ENCODE measurements around the gene NAALADL2. TPM values are rescaled to one million over a fixed set of nuclear protein-coding genes. Genes with fewer than 3 reads are reported as not detected.

The NAALADL2 gene
- total and polyA plus RNA-seq, 9 of the 15 experiments (the other 6 are each of a cell fraction or from before 2014, with no cell fraction given) = 0.29 to 1.1 (median 0.79) TPM; not detected in 1

DNA sequence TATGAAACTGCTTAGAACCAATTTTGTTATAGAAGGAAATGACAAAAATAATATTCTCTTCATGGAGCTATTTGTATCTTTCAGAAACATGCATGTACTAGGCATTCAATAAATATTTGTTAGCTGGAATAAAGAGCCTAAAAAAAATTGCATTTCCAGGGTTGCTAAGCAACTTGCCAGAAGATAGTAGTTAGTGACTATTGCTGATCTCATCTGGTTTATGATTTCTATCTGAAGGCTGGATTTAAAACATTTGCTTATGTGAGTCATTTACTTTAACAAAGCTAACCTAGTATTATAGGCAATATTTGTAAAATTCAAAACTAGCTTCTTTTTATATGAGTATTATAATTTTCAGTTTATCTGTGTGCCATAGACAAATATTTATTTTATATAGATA lies 78.3 kb downstream of the NAALADL2 start:
- Histone ChIP-seq H3K27ac (ENCODE audit: extremely low read depth, low read depth, low read length) (no peak overlapping the region), H3K4me2 (ENCODE audit: insufficient read depth, low read length) (no peak overlapping the region), H3K9me1 (ENCODE audit: control insufficient read depth, insufficient read depth, low read length) (no peaks in the 10 kb centered on the region), H3K9ac (ENCODE audit: insufficient read depth in 1 of 2, low read depth in 2 of 2, low read length in 2 of 2) (no peak overlapping the region), H3K4me1 (replicated peaks in 1 of 2; ENCODE audit: control insufficient read depth in 2 of 2, insufficient read depth in 2 of 2, low read length in 2 of 2) (no peaks in the 10 kb centered on the region), H3K79me2 (ENCODE audit: control insufficient read depth, insufficient read depth, low read length) (no peaks in the 10 kb centered on the region), H2AFZ (ENCODE audit: low read depth, low read length) (no peak overlapping the region), H4K20me1 (replicated peaks; ENCODE audit: control insufficient read depth, insufficient read depth, low read length) (no peaks in the 10 kb centered on the region), H3K4me3 (no peak overlapping the region), H3K36me3 (ENCODE audit: control insufficient read depth, insufficient read depth, low read length) (no peaks in the 10 kb centered on the region), H3K27me3 (ENCODE audit: control insufficient read depth in 2 of 2, insufficient read depth in 2 of 2, low read length in 2 of 2) (no peaks in the 10 kb centered on the region), H3K9me3 (replicated peaks; ENCODE audit: control insufficient read depth, insufficient read depth, low read depth, low read length) (no peaks in the 10 kb centered on the region)
- ChIA-PET CTCF (ENCODE audit: low intra/inter-chr PET ratio) (no interaction called here), POLR2A (no interaction called here)
- in situ Hi-C loops (cut with MboI) (no loop called here), intact Hi-C loops (cut with micrococcal nuclease) (no loop called here)
- ATAC-seq (no peak), FAIRE-seq (no peak), DNase-seq (ENCODE audit: extremely low read depth in 1 of 4, low spot score in 3 of 4) (no peak)
- no TSS peak for BruUV-seq (replicated peaks)
- no peak for TF ChIP-seq ZNF717 (CRISPR knock-in tag; IDR thresholded peaks at IDR 0.05)
- TF ChIP-seq, protein P1, sequence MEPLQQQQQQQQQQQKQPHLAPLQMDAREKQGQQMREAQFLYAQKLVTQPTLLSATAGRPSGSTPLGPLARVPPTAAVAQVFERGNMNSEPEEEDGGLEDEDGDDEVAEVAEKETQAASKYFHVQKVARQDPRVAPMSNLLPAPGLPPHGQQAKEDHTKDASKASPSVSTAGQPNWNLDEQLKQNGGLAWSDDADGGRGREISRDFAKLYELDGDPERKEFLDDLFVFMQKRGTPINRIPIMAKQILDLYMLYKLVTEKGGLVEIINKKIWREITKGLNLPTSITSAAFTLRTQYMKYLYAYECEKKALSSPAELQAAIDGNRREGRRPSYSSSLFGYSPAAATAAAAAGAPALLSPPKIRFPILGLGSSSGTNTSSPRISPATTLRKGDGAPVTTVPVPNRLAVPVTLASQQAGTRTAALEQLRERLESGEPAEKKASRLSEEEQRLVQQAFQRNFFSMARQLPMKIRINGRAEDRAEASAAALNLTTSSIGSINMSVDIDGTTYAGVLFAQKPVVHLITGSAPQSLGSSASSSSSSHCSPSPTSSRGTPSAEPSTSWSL (CRISPR knock-in tag; IDR thresholded peaks at IDR 0.05; ENCODE audit: borderline replicate concordance) = no peak
- TF ChIP-seq, protein P2, sequence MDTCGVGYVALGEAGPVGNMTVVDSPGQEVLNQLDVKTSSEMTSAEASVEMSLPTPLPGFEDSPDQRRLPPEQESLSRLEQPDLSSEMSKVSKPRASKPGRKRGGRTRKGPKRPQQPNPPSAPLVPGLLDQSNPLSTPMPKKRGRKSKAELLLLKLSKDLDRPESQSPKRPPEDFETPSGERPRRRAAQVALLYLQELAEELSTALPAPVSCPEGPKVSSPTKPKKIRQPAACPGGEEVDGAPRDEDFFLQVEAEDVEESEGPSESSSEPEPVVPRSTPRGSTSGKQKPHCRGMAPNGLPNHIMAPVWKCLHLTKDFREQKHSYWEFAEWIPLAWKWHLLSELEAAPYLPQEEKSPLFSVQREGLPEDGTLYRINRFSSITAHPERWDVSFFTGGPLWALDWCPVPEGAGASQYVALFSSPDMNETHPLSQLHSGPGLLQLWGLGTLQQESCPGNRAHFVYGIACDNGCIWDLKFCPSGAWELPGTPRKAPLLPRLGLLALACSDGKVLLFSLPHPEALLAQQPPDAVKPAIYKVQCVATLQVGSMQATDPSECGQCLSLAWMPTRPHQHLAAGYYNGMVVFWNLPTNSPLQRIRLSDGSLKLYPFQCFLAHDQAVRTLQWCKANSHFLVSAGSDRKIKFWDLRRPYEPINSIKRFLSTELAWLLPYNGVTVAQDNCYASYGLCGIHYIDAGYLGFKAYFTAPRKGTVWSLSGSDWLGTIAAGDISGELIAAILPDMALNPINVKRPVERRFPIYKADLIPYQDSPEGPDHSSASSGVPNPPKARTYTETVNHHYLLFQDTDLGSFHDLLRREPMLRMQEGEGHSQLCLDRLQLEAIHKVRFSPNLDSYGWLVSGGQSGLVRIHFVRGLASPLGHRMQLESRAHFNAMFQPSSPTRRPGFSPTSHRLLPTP (IDR thresholded peaks at IDR 0.05; ENCODE audit: borderline replicate concordance, extremely low read depth, insufficient read length) = no peak
- TF ChIP-seq, protein P3, sequence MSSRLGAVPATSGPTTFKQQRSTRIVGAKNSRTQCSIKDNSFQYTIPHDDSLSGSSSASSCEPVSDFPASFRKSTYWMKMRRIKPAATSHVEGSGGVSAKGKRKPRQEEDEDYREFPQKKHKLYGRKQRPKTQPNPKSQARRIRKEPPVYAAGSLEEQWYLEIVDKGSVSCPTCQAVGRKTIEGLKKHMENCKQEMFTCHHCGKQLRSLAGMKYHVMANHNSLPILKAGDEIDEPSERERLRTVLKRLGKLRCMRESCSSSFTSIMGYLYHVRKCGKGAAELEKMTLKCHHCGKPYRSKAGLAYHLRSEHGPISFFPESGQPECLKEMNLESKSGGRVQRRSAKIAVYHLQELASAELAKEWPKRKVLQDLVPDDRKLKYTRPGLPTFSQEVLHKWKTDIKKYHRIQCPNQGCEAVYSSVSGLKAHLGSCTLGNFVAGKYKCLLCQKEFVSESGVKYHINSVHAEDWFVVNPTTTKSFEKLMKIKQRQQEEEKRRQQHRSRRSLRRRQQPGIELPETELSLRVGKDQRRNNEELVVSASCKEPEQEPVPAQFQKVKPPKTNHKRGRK (tag; IDR thresholded peaks at IDR 0.05) = no peak
- no peak for TF ChIP-seq EWSR1 (IDR thresholded peaks at IDR 0.05; ENCODE audit: borderline replicate concordance, low read depth, partially characterized antibody)
- no peak for TF ChIP-seq FUS (optimal IDR thresholded peaks at IDR 0.05; ENCODE audit: low read depth, low read length)
- no peak for TF ChIP-seq HDAC8 (tag; IDR thresholded peaks at IDR 0.05)
- TF ChIP-seq, protein P4, sequence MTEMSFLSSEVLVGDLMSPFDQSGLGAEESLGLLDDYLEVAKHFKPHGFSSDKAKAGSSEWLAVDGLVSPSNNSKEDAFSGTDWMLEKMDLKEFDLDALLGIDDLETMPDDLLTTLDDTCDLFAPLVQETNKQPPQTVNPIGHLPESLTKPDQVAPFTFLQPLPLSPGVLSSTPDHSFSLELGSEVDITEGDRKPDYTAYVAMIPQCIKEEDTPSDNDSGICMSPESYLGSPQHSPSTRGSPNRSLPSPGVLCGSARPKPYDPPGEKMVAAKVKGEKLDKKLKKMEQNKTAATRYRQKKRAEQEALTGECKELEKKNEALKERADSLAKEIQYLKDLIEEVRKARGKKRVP (CRISPR knock-in tag; IDR thresholded peaks at IDR 0.05) = no peak
